ENCODE measurements around the gene PBRM1.

DNA sequence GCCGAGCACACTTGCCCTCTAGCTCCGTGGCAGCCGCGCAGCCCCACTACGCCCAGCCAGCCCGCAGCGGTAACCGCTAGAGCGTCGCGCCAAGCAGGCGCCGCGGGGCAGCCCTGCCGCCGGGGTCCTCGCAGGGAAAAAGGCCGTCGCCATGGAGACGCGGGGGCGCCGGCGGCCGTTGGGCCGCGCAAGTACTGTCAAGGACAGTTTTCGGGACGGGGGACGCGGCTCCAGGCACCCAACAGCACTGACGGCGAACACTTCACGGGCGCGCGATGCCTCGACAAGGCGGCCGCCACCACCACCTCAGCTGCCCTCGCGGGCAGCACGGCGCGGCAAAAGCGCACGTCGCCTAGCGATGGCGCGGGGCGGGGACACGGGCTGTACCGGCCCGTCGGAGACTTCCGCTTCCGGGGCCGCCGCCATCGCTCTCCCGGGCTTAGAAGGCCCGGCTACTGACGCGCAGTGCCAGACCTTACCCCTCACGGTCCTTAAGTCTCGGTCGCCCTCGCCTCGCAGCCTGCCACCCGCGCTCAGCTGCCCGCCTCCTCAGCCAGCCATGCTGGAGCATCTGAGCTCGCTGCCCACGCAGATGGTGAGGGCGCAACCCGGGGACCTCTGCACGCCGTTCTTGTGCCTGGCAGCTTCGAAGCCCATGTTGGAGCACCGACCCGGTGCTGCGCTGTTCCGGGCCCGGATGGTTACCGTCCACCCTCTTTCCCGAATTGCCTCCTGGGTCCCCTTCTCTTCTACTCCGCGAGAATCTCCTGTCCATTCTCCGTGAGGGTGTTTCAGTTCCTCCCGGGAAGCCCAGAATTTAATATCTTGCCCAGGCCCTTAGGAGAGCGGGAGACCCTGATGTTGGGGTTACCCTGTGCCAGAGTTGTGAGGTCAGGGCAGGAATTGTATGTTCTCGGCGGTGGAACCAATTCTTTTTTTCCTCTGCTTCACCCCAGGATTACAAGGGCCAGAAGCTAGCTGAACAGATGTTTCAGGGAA lies 20.3 kb upstream of the PBRM1 start, which contains the start of the genes GLT8D1 and SPCS1:
- TF ChIP-seq, protein P1, sequence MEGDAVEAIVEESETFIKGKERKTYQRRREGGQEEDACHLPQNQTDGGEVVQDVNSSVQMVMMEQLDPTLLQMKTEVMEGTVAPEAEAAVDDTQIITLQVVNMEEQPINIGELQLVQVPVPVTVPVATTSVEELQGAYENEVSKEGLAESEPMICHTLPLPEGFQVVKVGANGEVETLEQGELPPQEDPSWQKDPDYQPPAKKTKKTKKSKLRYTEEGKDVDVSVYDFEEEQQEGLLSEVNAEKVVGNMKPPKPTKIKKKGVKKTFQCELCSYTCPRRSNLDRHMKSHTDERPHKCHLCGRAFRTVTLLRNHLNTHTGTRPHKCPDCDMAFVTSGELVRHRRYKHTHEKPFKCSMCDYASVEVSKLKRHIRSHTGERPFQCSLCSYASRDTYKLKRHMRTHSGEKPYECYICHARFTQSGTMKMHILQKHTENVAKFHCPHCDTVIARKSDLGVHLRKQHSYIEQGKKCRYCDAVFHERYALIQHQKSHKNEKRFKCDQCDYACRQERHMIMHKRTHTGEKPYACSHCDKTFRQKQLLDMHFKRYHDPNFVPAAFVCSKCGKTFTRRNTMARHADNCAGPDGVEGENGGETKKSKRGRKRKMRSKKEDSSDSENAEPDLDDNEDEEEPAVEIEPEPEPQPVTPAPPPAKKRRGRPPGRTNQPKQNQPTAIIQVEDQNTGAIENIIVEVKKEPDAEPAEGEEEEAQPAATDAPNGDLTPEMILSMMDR (IDR thresholded peaks at IDR 0.05): no peak
- no peak for TF ChIP-seq ZFX (IDR thresholded peaks at IDR 0.05; ENCODE audit: borderline replicate concordance)

Data from 22Rv1 (cell line).